Activated CD8-positive, alpha-beta T cell treated with anti-CD3 and anti-CD28 coated beads for 36 hours (primary cell): ENCODE measurements around the gene VPS26B. TPM values are rescaled to one million over a fixed set of nuclear protein-coding genes. Genes with fewer than 3 reads are reported as not detected.

Source experiments
- ATAC-seq: fragments of 200-7000 bp; cut with Tn5 transposase; one replicate; pipeline ENCODE4 v1.10.0; 2021; ENCODE audit warnings: mild to moderate bottlenecking, moderate library complexity
- CTCF ChIA-PET: fragments of 350-600 bp; sonication (Branson Sonifier 250); formaldehyde crosslinking; loops from one replicate; lab custom pipeline; 2021; ENCODE audit warnings: antibody characterized with exemption; lab: Charles Lee
- POLR2A ChIA-PET: fragments of 350-600 bp; sonication (Branson Sonifier 250); formaldehyde crosslinking; loops from one replicate; lab custom pipeline; 2021; ENCODE audit warnings: antibody characterized with exemption; lab: Charles Lee
- DNase-seq: peaks from one replicate; pipeline ENCODE4 v3.0.0-alpha.2; 2020
- H3K27ac Mint-ChIP-seq: one replicate; pipeline ENCODE4 v1.8.0; 2021; ENCODE audit warnings: mild to moderate bottlenecking, mixed read lengths
- H3K27me3 Mint-ChIP-seq: one replicate; pipeline ENCODE4 v1.8.0; 2021; ENCODE audit warnings: mixed read lengths
- H3K36me3 Mint-ChIP-seq: one replicate; pipeline ENCODE4 v1.8.0; 2021; ENCODE audit warnings: low read depth, mixed read lengths
- H3K4me1 Mint-ChIP-seq: one replicate; pipeline ENCODE4 v1.8.0; 2021; ENCODE audit warnings: low read depth, mixed read lengths
- H3K4me3 Mint-ChIP-seq: one replicate; pipeline ENCODE4 v1.8.0; 2021; ENCODE audit warnings: mild to moderate bottlenecking, moderate library complexity, mixed read lengths
- H3K9me3 Mint-ChIP-seq: one replicate; pipeline ENCODE4 v1.8.0; 2021; ENCODE audit warnings: mixed read lengths
- intact Hi-C: fragments of 100-400 bp; cut with micrococcal nuclease; formaldehyde crosslinking; loops from one replicate; pipeline ENCODE4 v1.10.0; 2022
- total RNA-seq, 2 experiments: library from RNA; stranded (reverse); gene quantifications; one replicate each; pipeline ENCODE4 v1.2.3, GENCODE V29; 2021
- TF ChIP-seq, protein P1 (sequence below): fragments of 200-600 bp; IDR thresholded peaks from one replicate; pipeline ENCODE4 v1.8.0; 2022; ENCODE audit warnings: antibody characterized with exemption, mild to moderate bottlenecking

VPS26B gene
- total RNA-seq, 2 experiments from 2014 or later: 35.6 TPM

DNA sequence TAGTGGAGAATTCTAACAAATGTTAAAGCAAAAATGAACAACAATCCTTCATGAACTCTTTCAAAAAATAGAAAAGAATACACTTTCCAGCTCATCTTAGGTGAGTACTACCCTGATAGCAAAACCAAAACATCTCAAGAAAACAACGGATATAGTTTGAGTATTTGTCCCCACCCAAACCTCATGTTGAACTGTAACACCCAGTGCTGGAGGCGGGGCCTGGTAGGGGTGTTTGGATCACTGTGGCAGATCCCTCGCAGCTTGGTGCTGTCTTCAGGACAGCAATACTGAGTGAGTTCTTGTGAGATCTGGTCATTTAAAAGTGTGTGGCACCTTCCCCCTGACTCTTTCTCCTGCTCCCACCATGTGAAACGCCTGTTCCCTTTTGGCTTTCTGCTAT is 27.7 kb upstream of the VPS26B start:
- TF ChIP-seq, protein P1, sequence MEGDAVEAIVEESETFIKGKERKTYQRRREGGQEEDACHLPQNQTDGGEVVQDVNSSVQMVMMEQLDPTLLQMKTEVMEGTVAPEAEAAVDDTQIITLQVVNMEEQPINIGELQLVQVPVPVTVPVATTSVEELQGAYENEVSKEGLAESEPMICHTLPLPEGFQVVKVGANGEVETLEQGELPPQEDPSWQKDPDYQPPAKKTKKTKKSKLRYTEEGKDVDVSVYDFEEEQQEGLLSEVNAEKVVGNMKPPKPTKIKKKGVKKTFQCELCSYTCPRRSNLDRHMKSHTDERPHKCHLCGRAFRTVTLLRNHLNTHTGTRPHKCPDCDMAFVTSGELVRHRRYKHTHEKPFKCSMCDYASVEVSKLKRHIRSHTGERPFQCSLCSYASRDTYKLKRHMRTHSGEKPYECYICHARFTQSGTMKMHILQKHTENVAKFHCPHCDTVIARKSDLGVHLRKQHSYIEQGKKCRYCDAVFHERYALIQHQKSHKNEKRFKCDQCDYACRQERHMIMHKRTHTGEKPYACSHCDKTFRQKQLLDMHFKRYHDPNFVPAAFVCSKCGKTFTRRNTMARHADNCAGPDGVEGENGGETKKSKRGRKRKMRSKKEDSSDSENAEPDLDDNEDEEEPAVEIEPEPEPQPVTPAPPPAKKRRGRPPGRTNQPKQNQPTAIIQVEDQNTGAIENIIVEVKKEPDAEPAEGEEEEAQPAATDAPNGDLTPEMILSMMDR: no peak
- H3K4me1 Mint-ChIP-seq: peaks cover 2% of the 10 kb centered on the region
- ChIA-PET CTCF (no interaction called here), POLR2A (no interaction called here)
- ATAC-seq (no peak), DNase-seq (no peak)
- no peaks in the 10 kb centered on the region for H3K9me3 Mint-ChIP-seq
- H3K27ac Mint-ChIP-seq: peak overlapping the region; percentile 34
- H3K36me3 Mint-ChIP-seq: peaks cover 55% of the 10 kb centered on the region
- H3K4me3 Mint-ChIP-seq: no peak overlapping the region
- intact Hi-C loops: no loop called here
- no peaks in the 10 kb centered on the region for H3K27me3 Mint-ChIP-seq

DNA sequence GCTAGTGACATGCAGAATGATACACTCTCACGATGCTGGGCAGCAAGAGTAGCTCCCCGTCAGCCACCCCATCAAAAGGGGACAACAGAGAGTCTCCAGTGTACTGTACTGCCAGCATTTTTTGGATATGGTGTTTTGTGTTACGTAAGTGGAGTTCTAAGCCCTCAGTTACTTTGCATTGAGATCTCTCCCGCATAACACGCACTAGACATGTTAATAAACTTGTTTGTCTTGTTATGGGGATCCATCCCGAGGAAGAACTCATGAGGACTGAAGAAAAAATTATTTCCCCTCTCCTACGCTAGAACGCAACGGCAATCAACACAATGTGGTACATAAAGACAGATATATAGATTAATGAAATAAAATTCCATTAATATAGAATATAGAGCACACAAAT is 24.9 kb upstream of the VPS26B start:
- no peak overlapping the region for H3K4me3 Mint-ChIP-seq

DNA sequence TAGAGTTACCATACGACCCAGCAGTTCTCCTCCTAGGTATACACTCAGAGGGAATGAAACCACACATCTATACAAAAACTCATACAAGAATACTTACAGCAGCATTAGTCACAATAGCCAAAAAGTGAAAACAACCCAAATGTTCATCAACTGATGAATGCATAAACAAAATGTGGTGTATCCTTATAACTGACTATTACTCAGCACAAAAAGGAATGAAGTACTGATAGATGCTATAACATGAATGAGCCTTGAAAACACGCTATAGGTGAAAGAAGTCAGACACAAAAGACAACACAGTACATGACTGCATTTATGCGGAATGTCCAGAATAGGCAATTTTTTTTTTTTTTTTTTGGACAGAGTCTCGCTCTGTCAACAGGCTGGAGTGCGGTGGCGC is 23.8 kb upstream of the VPS26B start:
- CTCF ChIA-PET: interaction anchor here (1.1 kb wide), 1 partner anchor 8 kb away, joined by 4 read pairs; no protein-coding TSS in a partner anchor
- Mint-ChIP-seq H3K4me1 (peaks cover 2% of the 10 kb centered on the region), H3K27me3 (no peaks in the 10 kb centered on the region), H3K9me3 (no peaks in the 10 kb centered on the region), H3K4me3 (no peak overlapping the region), H3K27ac (no peak overlapping the region), H3K36me3 (peaks cover 60% of the 10 kb centered on the region)
- DNase-seq: no peak
- ATAC-seq: no peak
- POLR2A ChIA-PET: no interaction called here
- intact Hi-C loops: no loop called here
- TF ChIP-seq, protein P1: no peak

More for the DNA sequence above, 24.9 kb upstream of the VPS26B start:
- POLR2A ChIA-PET: interaction anchor here (0.6 to 1.3 kb wide), 2 partner anchors 23 to 43 kb away, joined by 3 read pairs; no protein-coding TSS in a partner anchor
- ATAC-seq (no peak), DNase-seq (no peak)
- Mint-ChIP-seq H3K4me1 (peaks cover 2% of the 10 kb centered on the region), H3K27me3 (no peaks in the 10 kb centered on the region), H3K27ac (no peak overlapping the region), H3K9me3 (no peaks in the 10 kb centered on the region), H3K36me3 (peaks cover 55% of the 10 kb centered on the region)
- TF ChIP-seq, protein P1: no peak
- intact Hi-C loops: no loop called here
- CTCF ChIA-PET: interaction anchor here (1.1 to 1.2 kb wide), 2 partner anchors 9 kb away, joined by 4 read pairs; no protein-coding TSS in a partner anchor

DNA sequence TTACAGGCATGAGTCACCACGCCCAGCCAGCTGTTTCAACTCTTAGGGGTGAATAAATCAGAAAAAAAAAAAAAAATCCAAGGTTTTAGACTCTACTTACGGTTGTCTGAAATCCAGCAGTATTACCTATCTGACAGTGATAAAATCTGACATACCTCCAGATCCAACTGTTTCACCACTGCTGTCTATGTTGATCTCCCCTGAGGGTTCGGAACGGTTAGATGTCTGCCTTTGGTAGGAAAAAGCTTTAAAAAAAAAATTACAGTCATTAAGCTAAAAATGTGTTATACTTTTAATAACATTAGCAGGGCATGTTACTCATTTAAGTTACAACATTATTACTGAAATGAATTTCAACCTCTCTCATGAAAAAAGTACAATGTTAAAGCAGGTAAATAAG is 21.8 kb upstream of the VPS26B start:
- POLR2A ChIA-PET: interaction anchor here (0.7 to 0.8 kb wide), 2 partner anchors 14 to 234 kb away, joined by 4 to 5 read pairs; no protein-coding TSS in a partner anchor
- H3K27ac Mint-ChIP-seq: no peak overlapping the region

DNA sequence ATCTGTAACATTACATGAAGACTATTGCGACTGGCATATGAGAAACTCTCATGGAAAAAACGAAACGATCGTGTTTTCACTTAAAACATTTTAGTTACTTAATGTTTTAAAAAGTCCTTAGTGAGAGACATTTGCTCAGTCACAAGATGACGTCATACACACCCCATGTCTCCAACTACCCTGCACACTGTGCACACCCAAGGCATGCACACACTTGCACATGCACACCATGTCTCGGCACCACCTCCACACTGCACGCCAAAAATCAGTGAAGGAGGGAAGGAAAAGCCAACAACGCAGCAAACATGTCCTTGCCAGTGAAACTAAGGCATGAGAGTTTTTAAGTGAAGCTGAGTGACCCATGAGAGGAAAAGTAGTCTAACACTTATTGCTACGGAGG is 18.7 kb upstream of the VPS26B start:
- no peaks in the 10 kb centered on the region for H3K4me1 Mint-ChIP-seq
- CTCF ChIA-PET: interaction anchor here (0.7 to 3.3 kb wide), 6 partner anchors 11 to 155 kb away, joined by 3 to 14 read pairs (median 3); partner anchors contain the start of gene GLB1L3

More for the DNA sequence above, 21.8 kb upstream of the VPS26B start:
- Mint-ChIP-seq H3K4me3 (no peak overlapping the region), H3K4me1 (no peaks in the 10 kb centered on the region), H3K27me3 (no peaks in the 10 kb centered on the region), H3K9me3 (no peaks in the 10 kb centered on the region), H3K36me3 (peaks cover 67% of the 10 kb centered on the region)
- ATAC-seq (no peak), DNase-seq (no peak)
- intact Hi-C loops: no loop called here
- CTCF ChIA-PET: interaction anchor here (2.3 kb wide), 1 partner anchor 41 kb away, joined by 8 read pairs; no protein-coding TSS in a partner anchor
- TF ChIP-seq, protein P1: no peak

More for the DNA sequence above, 18.7 kb upstream of the VPS26B start:
- intact Hi-C loops: no loop called here
- H3K4me3 Mint-ChIP-seq: no peak overlapping the region
- H3K27me3 Mint-ChIP-seq: no peaks in the 10 kb centered on the region
- POLR2A ChIA-PET: no interaction called here
- ATAC-seq (no peak), DNase-seq (no peak)
- H3K9me3 Mint-ChIP-seq: no peaks in the 10 kb centered on the region
- TF ChIP-seq, protein P1: no peak
- no peak overlapping the region for H3K27ac Mint-ChIP-seq
- H3K36me3 Mint-ChIP-seq: peaks cover 70% of the 10 kb centered on the region
